Muscle layer of colon (tissue), 2 donors: ENCODE measurements around the gene RHBDF2.
"Not testable (repeated sequence)": the region's sequence is repeated elsewhere in the genome, so short reads cannot be mapped to it uniquely, and the experiment has no call there.

Experiments used
- H3K27ac ChIP-seq: one replicate; pipeline ENCODE4 v1.7.0; 2013; ENCODE audit warnings: low read depth, mild to moderate bottlenecking, low read length, moderate library complexity
- H3K27me3 ChIP-seq, 2 donors: one replicate each; pipeline ENCODE4 v1.7.0; 2013; ENCODE audit warnings: low read length in 2 of 2, mild to moderate bottlenecking in 2 of 2; ENCODE audit not compliant: insufficient read depth in 2 of 2, control insufficient read depth in 1 of 2
- H3K36me3 ChIP-seq: one replicate; pipeline ENCODE4 v1.7.0; 2013; ENCODE audit warnings: mild to moderate bottlenecking, low read length; ENCODE audit not compliant: insufficient read depth
- H3K4me1 ChIP-seq: one replicate; pipeline ENCODE4 v1.7.0; 2013; ENCODE audit warnings: mild to moderate bottlenecking, low read length; ENCODE audit not compliant: insufficient read depth
- H3K4me3 ChIP-seq, 2 donors: one replicate each; pipeline ENCODE4 v1.7.0; 2013; ENCODE audit warnings: low read length in 2 of 2, low read depth in 1 of 2, mild to moderate bottlenecking in 1 of 2, moderate library complexity in 1 of 2
- H3K9ac ChIP-seq: one replicate; pipeline ENCODE4 v1.7.0; 2013; ENCODE audit warnings: low read length
- H3K9me3 ChIP-seq: one replicate; pipeline ENCODE4 v1.7.0; 2013; ENCODE audit warnings: mild to moderate bottlenecking, low read length
- donor health status: abdominal sarcoma.
- donor health status: Adenocarcinoma of cecum.

Gene RHBDF2

DNA sequence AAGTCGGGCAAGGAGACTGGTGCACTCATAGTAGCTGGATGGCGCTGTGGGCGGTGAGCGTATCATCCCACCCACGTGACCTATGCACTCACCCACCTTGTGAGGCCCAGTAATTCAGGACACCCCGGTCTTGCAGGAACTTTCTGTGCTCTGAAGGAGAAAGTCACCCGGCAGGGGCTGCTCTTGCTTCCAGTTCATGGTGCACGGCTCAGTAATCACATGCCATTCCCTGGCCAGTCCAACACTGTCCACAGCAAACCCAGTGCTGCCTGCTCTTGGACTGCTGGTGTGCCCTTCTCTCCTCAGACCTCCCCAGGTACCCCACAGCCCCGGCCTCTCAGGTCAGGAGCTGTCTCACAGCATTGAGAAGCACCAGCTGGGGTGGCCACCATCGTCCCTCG is 16.4 kb upstream of the RHBDF2 start:
- H3K9ac ChIP-seq = no peak overlapping the region
- no peaks in the 10 kb centered on the region for H3K9me3 ChIP-seq
- peaks cover 0 to 2% of the 10 kb centered on the region in 2 donors for H3K27me3 ChIP-seq
- no peaks in the 10 kb centered on the region for H3K4me1 ChIP-seq
- no peaks in the 10 kb centered on the region for H3K36me3 ChIP-seq
- no peak overlapping the region for H3K27ac ChIP-seq
- H3K4me3 ChIP-seq = no peak overlapping the region

DNA sequence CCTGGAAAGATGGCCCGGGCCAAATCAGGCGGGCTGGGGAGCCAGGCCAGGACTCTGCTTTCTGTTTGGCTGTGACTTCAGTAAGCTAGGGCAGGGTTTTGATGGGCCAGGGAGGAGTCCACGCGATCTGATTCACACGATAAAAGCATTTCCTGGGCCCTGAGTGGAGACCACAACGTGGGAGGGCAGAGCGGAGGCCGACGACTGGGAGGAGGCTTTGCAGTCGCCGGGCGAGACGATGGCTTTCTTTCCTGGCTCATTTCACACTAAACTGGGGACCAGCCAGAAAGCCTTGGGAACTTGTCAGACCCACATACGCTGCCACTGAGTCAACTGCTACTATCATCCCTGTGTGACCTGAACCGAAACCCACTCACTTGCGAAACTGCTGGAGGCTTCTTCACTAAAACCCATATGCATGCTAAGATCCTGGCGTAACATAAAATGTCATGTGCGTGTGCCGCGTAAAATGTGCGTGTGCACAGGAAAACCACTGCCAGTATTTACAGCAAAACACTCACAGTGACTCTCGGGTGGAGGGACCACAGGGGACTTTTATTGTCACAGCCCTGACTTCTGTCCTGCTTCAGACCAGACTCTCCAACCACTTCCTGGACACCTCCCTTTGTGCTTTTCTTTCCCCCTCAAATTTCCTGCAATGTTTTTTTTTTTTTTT is 14.2 kb upstream of the RHBDF2 start:
- Histone ChIP-seq H3K9me3 (no peaks in the 10 kb centered on the region), H3K4me1 (no peaks in the 10 kb centered on the region), H3K36me3 (no peaks in the 10 kb centered on the region), H3K27me3 (no peaks in the 10 kb centered on the region), H3K4me3 (peak overlapping the region in 1 of 2 donors; percentile 22), H3K9ac (no peak overlapping the region), H3K27ac (peak overlapping the region; percentile 44)

GRCh38 chr17:76514355-76514754 is 13.1 kb upstream of the RHBDF2 start:
- H3K4me3 ChIP-seq, H3K9ac ChIP-seq, H3K27ac ChIP-seq, H3K9me3 ChIP-seq, H3K36me3 ChIP-seq, H3K27me3 ChIP-seq, H3K4me1 ChIP-seq: not testable (repeated sequence)

GRCh38 chr17:76513306-76513692 is 12.1 kb upstream of the RHBDF2 start:
- Histone ChIP-seq H3K4me1 (no peaks in the 10 kb centered on the region), H3K4me3 (no peak overlapping the region), H3K27ac (no peak overlapping the region), H3K9ac (no peak overlapping the region), H3K27me3 (no peaks in the 10 kb centered on the region), H3K9me3 (no peaks in the 10 kb centered on the region), H3K36me3 (no peaks in the 10 kb centered on the region)

GRCh38 chr17:76512366-76513305 is 11.4 kb upstream of the RHBDF2 start:
- Histone ChIP-seq H3K9me3 (no peaks in the 10 kb centered on the region), H3K27me3 (no peaks in the 10 kb centered on the region), H3K9ac (no peak overlapping the region), H3K27ac (no peak overlapping the region), H3K4me1 (no peaks in the 10 kb centered on the region), H3K4me3 (no peak overlapping the region), H3K36me3 (no peaks in the 10 kb centered on the region)

DNA sequence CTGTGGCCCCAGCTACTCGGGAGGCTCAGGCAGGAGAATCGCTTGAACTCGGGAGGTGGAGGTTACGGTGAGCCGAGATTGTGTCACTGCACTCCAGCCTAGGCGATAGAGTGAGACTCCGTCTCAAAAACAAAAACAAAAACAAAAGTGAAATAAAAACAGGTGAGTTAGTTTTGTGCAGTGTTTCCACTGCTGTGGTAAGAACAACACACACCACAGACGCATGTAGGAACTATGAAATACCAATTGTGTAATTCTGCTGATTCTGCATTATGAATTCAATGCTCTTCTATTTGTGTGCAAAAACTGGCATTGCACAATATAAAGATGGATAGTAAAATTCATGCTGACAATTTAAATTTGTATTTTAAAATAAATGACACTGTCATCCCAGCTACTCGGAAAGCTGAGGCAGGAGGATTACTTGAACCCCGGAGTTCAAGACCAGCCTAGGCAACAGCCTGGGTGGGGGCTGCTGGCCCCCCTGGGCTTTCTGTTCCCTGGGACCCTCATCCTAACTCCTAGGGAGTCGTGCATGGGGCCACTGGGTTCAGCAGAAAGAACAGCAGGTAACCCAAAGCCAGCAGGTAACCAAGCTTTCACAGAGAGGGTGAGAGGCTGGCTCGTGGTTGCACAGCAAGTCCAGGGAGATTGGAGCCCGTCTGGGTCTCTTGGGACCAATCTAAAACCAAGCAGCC is 10.6 kb upstream of the RHBDF2 start:
- H3K36me3 ChIP-seq = no peaks in the 10 kb centered on the region
- no peak overlapping the region for H3K9ac ChIP-seq
- peaks cover 0 to 5% of the 10 kb centered on the region in 2 donors for H3K27me3 ChIP-seq
- no peaks in the 10 kb centered on the region for H3K4me1 ChIP-seq
- H3K4me3 ChIP-seq = no peak overlapping the region
- no peaks in the 10 kb centered on the region for H3K9me3 ChIP-seq
- no peak overlapping the region for H3K27ac ChIP-seq

- no peak overlapping the region for H3K4me3 ChIP-seq
- H3K27me3 ChIP-seq = peaks cover 0 to 5% of the 10 kb centered on the region in 2 donors
- no peak overlapping the region for H3K9ac ChIP-seq
- H3K36me3 ChIP-seq = no peaks in the 10 kb centered on the region
- no peaks in the 10 kb centered on the region for H3K4me1 ChIP-seq
- H3K9me3 ChIP-seq = no peaks in the 10 kb centered on the region
- no peak overlapping the region for H3K27ac ChIP-seq
These were observed 9.6 kb upstream of the RHBDF2 start for GRCh38 chr17:76510831-76511244.

- not testable (repeated sequence) for H3K9me3 ChIP-seq, H3K9ac ChIP-seq, H3K4me3 ChIP-seq, H3K4me1 ChIP-seq, H3K27me3 ChIP-seq, H3K36me3 ChIP-seq, H3K27ac ChIP-seq
These were observed 7.3 kb upstream of the RHBDF2 start for GRCh38 chr17:76508472-76509063.

DNA sequence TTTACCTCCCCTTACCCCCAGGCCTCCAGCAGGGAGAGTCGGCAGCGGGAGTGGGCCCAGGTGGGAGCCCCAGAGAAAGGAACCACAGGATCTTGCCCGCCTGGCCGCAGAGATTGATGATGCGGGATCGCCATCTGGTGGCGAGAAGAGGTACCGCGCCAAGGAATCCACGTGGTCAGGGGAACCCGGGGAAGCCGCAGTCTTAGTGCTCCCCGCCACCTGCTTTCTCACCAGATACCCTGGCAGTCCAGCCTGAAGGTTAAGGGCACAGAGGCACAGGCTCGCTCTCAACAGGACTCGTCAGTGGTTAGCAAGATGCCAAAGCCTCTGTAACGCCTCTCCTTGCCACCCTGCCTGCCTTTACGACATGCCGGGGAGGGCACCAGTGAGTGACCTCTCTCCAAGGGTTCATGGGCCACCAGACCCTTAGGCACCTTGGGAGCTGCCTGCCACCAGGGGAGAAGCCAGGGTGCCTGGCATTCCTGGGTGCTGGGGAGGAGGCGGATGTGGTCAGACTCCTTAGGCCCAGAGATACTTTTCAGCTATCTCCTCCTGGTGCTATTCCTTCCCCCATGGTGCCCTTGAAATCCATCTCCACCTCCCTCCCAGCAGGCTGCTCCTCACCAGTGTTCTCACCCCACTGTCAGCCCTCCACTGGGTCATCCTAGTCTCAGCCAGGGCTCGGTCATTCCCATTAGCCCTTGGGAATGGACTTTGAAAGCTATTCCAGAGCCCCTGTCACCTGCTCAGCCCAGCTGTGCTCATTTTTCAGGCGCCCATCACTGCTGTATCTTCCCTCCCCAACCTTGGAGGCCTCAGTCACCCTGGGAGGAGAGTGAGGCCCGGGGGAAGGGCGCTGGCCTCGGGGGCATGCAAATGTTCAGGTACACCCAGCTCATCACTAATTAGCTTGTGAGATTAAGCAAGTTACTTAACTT is 5.5 kb upstream of the RHBDF2 start:
- Histone ChIP-seq H3K9me3 (no peaks in the 10 kb centered on the region), H3K27ac (no peak overlapping the region), H3K4me1 (peaks cover 8% of the 10 kb centered on the region), H3K4me3 (no peak overlapping the region), H3K36me3 (no peaks in the 10 kb centered on the region), H3K9ac (no peak overlapping the region), H3K27me3 (peaks cover 0 to 5% of the 10 kb centered on the region in 2 donors)

DNA sequence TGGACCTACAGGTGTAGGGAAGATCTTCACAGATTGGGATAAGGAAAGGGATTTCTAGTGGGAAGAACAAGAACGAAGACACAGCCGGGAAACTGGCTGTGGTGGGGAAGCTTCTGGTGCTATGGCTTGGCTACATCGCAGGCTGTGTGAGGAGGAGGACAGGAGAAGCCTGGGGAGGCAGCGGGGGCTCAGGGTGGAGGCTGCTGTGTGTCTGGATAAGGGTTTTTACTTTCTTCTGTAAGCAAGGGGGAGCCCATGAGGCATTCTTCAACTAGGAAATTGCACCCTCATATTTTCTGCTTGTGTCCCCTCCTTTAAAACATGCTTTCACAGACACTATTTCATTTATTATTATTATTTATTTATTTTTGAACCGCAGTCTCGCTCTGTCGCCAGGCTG is 2.9 kb upstream of the RHBDF2 start:
- Histone ChIP-seq H3K36me3 (no peaks in the 10 kb centered on the region), H3K27me3 (peaks cover 0 to 5% of the 10 kb centered on the region in 2 donors), H3K4me1 (peaks cover 14% of the 10 kb centered on the region), H3K9ac (no peak overlapping the region), H3K9me3 (no peaks in the 10 kb centered on the region), H3K27ac (no peak overlapping the region), H3K4me3 (no peak overlapping the region)
